CMK (cell line): ENCODE measurements around the gene PAPPA.

ENCODE experiments used
- DNase-seq: peaks from one replicate; pipeline ENCODE4 v3.0.0-alpha.2; 2010; ENCODE audit warnings: low read depth

The PAPPA gene

GRCh38 chr9:116151966-116152381 is 1.6 kb upstream of the PAPPA start:
- DNase-seq = no peak

GRCh38 chr9:116152390-116152789 is 1.2 kb upstream of the PAPPA start:
- DNase-seq = no peak

DNA sequence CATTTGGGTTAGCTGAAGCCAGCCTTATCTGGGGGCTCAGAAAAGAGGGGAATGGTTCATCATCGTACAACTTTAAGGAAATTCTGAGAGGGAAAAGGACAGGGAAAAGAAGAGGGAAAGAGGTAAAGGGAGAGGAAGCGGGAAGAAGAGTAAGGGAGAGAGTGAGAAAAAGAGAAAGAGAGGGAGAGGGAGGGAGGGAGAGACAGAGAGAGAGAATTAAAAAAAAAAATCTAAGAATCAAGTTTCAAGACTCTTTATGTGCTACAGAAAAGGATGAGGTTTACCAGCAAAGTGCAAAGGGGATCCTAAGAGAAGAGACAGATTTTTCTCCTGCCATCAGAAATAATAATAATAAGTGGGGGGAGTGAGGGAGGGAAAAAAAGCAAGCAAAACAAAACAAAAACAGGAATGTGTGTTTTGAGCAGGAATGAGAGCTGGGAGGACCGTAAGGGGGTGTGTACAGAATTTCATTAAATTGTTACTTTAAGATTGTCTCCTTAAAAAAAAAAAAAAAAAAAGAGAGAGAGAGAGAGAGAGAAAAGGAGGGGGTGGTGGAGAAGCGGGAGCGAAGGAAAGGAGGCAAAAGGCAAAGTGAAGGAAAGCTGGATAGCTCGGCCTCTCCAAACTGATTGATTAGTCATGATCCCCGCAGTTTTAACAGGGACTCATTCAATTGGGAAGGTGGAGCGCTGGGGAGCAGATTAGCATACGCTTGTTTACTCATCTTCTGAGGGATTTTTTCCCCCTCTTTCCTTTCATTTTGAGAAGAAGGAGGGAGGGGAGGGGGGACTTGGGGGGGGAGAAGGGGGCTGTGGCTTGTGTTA is 438 bp upstream of the PAPPA start:
- no peak for DNase-seq

- DNase-seq = no peak
Measured at GRCh38 chr9:116154334-116154975, 864 bp downstream of the PAPPA start.

DNA sequence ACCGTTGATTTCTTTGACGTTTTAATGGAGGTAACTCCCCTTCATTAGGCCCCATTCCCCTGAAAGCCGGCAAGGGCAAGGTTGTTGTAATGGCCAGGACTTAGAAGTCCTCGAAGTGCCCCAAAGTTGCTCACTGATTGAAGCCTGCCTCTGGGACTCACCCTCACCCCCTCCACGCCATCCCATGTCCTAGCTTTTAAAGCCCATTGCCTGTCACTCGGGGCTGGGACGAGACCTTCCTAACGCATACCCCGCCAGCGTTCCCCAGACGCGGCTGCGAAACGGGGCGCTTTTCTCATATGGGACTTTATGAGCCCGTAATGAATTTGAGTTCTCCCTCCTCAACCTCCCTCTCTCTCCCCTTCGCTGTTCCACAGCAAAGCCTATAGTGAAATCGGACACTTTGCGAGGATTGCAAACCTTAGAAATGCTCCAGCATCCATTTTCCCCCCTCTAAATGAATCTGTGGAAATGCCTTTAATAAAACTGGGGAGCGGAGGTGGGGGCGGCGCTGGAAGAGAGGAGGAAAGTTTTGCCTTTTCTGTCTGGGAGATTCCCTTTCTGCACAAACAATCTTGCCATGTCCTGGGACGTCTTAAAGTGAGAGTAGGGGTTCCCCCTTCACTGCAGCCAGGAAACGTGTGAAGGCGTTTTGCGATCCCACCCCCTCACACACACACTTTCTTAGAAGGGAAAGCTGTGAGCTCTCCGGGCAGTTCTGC is 1.5 kb downstream of the PAPPA start:
- no peak for DNase-seq

DNA sequence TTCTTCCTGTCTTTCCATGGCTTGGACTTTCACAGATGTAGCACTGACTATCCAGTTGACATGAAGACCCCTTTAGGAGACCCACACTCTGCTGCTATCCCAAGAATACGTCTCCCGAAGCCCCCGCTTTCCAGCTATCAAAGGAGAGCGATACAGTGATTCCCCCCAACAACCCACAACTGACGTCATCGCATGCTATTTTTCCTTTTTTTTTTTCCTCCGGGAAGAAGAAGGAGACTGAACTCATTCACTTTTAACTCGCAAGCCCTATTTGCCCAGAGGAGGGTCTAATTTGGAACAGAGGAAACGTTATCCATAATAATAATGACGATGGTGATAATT is 2.1 kb downstream of the PAPPA start:
- DNase-seq = no peak

DNA sequence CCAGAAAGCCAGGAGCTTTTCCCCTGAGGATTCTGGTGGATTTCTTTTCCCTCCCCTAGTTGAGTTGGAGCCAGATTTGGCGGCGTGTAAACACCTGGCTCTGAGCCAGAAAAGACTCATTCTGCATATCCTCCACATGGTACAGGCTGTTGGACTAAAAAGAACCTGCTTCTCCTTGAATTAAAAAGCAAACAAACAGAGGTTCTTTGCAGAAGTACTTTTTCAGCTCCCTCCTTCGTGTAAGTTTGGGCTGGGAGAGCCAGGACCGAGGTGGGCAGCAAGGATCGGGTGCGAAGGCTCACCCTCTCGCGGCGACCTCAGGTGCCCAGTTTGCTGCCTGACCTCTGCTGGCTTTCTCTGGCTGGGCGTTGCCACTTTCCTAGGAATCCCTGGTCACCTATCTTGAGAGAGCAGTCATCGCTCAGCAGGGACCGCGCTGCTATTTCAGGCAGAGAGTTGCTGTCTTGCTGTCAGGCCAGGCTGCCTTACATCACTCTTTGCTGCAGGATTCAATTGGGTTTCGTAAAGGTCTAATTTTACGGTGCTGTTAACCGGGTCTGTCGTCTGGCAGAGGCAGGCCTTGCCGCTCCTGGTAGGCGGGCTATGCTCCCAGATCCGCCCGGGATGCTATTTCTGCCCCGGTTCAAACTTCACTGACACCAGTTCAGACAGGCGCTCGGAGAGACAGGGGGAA is 3.2 kb downstream of the PAPPA start:
- DNase-seq = no peak

- DNase-seq = no peak
Measured at GRCh38 chr9:116157436-116158138, 4.0 kb downstream of the PAPPA start.

- DNase-seq = no peak
Measured at GRCh38 chr9:116160676-116161571, 7.3 kb downstream of the PAPPA start.

DNA sequence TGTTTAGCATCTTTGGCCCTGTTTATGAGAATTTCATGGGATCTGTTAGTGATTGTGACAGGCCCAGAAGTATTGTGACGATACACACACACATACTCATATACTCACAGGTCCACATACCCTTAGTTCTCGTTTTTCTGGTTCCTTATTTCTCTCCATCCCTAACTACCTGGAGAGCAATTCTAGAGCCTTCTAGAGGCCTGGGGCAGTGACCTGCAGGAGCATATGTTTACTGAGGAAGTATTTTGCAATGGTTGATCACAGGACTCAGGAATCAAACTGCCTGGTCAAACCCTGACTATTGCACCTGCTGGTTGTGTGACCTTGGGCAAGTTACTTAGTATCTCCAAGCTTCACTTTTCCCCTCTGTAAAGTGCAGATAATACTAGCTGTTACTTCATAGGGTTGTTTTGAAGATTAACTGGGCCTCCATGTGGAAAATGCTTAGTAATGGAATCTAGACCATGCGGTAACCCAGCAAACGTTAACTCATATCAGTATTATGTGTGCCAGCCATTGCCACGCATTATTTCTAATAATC is 8.7 kb downstream of the PAPPA start:
- DNase-seq = no peak

- no peak for DNase-seq
Measured at GRCh38 chr9:116163293-116164055, 9.9 kb downstream of the PAPPA start.

DNA sequence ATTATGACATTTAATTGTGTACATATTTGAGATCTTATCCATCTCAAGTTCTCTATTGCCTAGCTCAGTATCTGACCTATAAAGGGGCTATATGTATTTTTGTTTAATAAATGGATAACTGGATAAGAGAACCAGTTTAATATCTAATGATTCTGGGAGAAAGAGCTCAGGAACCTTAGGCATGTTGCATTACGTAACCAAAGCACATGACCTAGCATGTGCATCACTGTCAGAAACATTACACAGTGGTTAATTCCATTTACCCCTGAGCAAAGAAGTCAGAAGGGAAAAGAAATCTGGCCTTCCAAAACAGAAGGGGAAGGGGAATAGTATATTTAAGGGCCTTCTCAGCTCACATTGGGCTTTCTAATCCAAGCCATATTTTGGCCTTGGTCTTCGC is 12.3 kb downstream of the PAPPA start:
- no peak for DNase-seq

GRCh38 chr9:116166713-116167112 is 13.1 kb downstream of the PAPPA start:
- no peak for DNase-seq

DNA sequence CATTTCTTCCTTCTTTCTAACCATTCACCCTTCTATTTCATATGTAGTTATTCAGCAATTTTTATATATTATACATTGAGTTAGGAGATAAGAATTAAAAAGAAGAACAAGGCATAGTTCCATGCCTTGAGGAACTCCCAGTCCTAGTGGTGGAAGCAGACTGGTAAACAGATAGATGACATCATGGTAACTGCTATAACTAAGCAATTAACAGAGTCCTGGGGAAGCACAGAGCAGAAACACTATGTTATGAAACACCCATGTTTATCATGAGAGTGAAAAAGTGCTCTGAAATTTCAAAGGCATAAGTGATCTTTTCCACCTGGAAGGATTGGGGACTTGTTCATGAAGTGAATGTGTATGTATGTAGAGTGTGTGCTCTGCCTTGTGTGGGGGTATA is 14.6 kb downstream of the PAPPA start:
- no peak for DNase-seq

DNA sequence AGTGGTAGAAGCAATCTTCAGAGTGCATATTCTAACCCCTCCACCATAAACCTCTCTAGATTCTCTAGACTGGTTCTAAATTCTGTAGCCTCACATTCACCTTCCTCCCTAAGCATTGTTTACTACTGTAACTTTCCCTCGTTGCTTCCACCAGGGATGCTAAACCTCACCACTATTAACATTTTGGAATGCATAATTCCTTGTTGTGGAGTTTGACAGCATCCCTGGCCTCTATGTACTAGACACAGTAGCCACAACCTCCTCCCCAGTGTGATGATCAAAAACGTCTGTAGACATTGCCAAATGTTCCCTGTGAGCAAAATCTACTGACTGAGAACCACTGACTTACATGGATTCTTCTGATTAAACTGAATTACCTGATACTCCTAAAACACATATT is 18.6 kb downstream of the PAPPA start:
- DNase-seq = no peak

GRCh38 chr9:116174347-116174746 is 20.8 kb downstream of the PAPPA start:
- no peak for DNase-seq

DNA sequence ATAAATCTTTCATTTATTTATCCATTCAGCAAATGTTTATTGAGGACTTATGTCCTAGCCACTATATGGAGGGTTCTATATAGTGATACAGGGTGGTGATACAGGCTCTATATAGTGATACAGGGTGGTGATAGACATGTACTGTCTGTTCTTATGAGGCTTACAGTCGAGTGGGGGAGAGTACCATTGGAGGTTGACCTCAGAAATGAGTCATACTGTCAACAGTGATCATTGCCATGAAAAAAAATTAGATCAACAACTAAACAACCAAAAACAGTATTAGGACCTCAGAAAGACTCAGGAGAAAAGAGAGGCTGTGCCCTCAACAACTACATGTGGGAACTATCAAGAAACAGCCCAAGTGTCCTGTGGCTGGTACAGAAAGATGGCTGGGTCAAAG is 22.0 kb downstream of the PAPPA start:
- DNase-seq = no peak

DNA sequence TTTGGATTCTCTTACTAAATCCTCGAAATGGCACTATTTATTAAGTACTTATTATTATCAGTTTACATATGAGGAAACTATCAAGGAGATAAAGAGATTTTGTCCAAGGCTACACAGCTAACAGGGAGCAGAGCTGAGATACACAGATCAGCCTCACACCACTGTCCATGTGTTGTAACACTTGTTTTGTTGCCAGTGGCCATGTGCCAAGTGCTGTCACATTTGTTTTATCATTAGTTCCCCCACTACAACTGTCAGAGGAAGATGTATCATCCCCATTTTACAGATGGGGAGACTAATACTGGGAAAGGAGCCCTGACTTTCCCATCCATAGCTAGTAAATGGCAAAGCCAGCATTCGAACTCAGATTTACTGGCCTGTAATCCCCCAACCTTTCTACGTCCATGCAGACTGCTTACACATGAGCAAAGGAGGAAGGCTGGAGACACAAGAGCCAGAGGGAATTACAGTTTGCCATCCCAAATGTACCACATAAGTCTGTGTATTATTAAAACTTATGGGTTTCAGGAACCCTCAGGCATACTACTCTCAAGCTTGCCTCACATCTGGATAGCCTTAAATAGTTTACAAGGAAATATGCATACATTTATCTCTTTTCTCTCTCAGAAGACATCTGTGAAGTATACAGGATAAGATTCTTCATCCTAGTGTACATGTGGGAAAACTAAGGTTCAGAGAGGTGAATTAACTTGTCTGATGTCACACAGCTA is 25.1 kb downstream of the PAPPA start:
- DNase-seq = no peak

GRCh38 chr9:116179568-116179967 is 26.0 kb downstream of the PAPPA start:
- no peak for DNase-seq
